NT2/D1 (cell line): ENCODE results near the gene SERPINA1.
"Not testable (repeated sequence)": the region's sequence is repeated elsewhere in the genome, so short reads cannot be mapped to it uniquely, and the experiment has no call there.

Experiments
- DNase-seq: peaks from one replicate; pipeline ENCODE4 v3.0.0-alpha.2; 2011; ENCODE audit warnings: low read depth, low spot score
- H3K27me3 ChIP-seq: 2 replicates; pipeline ENCODE4 v1.6.0; 2011; ENCODE audit warnings: mild to moderate bottlenecking; ENCODE audit not compliant: insufficient read length, insufficient read depth
- H3K36me3 ChIP-seq: 2 replicates; pipeline ENCODE4 v1.6.1; 2011; ENCODE audit warnings: mild to moderate bottlenecking, low read length, mixed read lengths; ENCODE audit not compliant: insufficient read depth, insufficient read length
- H3K4me1 ChIP-seq: 2 replicates; pipeline ENCODE4 v1.5.1; 2011; ENCODE audit not compliant: insufficient read depth, insufficient read length
- H3K4me3 ChIP-seq: 2 replicates; pipeline ENCODE4 v1.5.1; 2011; ENCODE audit warnings: low read depth; ENCODE audit not compliant: insufficient read length
- H3K9ac ChIP-seq: 2 replicates; pipeline ENCODE4 v1.6.0; 2011; ENCODE audit warnings: low read depth; ENCODE audit not compliant: insufficient read length
- H3K9me3 ChIP-seq: 2 replicates; pipeline ENCODE4 v1.5.1; 2011; ENCODE audit warnings: mild to moderate bottlenecking, low read length; ENCODE audit not compliant: insufficient read depth
- SUZ12 ChIP-seq: IDR thresholded peaks from 2 replicates; pipeline ENCODE4 v1.6.1; 2011; ENCODE audit not compliant: insufficient read length, insufficient read depth; ENCODE audit errors: extremely low read depth
- YY1 ChIP-seq: IDR thresholded peaks from 2 replicates; pipeline ENCODE4 v1.6.1; 2011; ENCODE audit not compliant: insufficient read length, insufficient read depth
- ZNF274 ChIP-seq: IDR thresholded peaks from 2 replicates; pipeline ENCODE4 v1.6.1; 2011; ENCODE audit warnings: mild to moderate bottlenecking, low read depth, low read length

The SERPINA1 gene

DNA sequence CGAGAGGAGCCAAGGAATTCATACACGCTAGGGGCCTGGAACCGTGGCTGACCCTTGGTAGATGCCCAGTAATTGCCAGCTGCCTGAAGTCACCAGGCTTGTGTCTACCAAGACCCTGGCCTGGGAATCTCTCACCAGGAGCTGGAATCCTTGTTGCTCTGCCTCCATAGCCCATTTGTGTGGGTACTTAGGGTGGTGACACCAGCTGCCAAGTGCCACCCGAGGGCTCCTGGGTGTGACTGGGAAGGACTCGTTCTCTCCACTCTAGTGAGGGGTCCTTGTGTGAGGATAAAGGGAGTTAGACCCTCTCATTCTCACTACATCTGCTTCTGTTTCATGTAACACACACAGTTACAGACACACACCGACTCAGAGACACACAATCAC, 17.9 kb downstream of the SERPINA1 start:
- TF ChIP-seq SUZ12 (no peak), ZNF274 (no peak), YY1 (no peak)
- DNase-seq, result no peak
- Histone ChIP-seq H3K27me3 (no peaks in the 10 kb centered on the region), H3K9me3 (no peaks in the 10 kb centered on the region), H3K4me3 (no peak overlapping the region), H3K9ac (no peak overlapping the region), H3K4me1 (peaks cover 4% of the 10 kb centered on the region), H3K36me3 (no peaks in the 10 kb centered on the region)

DNA sequence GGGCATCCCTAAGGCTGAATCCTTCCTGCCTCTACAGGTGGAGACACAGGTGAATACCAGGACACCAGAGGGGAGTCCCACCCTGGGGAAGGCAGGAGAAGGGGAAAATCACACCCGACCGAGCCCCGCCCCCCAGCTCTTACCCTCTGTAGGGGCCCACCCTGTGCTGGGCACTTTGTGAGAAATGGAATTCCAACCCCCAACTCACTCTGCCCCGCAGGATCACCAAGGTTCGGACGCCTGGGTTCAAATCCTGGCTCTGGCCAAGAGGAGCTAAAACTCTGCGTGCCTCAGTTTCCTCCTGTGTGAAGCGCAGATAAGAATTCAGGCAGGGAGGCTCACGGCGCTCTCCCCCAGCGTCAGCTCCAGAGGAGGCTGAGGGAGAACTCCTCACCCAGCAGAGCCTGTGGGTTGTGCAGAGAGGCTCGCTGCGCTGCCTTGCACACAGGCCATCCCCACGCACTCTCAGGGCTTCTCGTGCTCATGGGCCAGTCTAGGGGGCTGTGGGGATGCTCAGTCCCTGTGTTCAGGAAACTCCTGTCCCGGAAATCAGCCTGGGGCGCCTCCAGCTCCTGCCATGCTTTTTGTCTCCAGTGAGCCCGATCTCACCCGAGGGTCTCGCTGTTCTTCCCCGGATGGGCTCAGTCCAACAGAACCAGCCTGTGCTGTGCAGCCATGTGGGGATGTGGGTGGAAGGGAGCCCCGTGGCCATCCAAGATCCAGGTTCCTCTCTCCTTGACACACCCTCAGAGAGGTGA, 18.5 kb downstream of the SERPINA1 start:
- H3K9ac ChIP-seq, H3K27me3 ChIP-seq, H3K4me1 ChIP-seq, H3K4me3 ChIP-seq, H3K36me3 ChIP-seq, DNase-seq, H3K9me3 ChIP-seq: not testable (repeated sequence)

DNA sequence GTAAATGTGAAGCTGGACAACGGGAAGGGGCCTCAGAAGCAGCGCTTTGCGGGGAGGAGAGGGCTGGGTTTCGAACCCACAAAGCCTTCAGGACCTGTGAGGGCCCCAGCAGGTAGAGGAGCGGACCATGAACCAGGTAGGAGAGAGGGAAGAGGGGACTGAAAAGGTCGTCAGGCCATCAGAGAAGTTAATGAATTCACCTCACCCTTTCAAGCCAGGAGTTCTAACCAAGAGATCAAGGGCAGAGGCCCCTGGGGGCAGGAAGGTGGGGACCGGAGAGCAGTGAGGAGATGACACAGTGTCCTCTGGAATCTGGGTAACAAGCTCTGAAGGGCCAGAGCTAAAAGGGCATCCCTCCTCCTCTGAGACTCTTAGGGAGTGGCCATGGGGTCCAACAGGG, 19.4 kb downstream of the SERPINA1 start:
- Histone ChIP-seq H3K9ac (no peak overlapping the region), H3K4me1 (peaks cover 6% of the 10 kb centered on the region), H3K4me3 (no peak overlapping the region), H3K27me3 (no peaks in the 10 kb centered on the region), H3K9me3 (no peaks in the 10 kb centered on the region), H3K36me3 (no peaks in the 10 kb centered on the region)
- DNase-seq, result no peak
- no peak for TF ChIP-seq SUZ12
- TF ChIP-seq ZNF274, result no peak
- no peak for TF ChIP-seq YY1

DNA sequence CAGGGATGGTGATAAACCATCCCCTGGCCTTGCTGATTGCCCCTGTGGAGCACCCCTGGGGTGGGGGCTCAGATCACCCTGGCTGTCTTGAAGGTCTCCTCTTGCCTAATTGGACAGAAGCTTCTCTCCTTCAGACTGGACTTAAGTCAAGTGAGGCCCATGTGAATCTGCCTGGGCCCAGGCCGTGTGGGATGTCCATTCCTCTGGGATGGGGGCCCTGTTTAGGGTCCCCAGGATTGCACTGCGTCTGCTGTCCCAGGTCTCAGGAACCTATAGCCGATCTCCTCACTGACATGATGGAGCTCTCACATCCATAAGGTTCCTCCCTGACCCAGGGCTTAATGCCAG, 20.2 kb downstream of the SERPINA1 start:
- Histone ChIP-seq H3K4me1 (peaks cover 7% of the 10 kb centered on the region), H3K9ac (no peak overlapping the region), H3K4me3 (no peak overlapping the region), H3K9me3 (no peaks in the 10 kb centered on the region), H3K36me3 (no peaks in the 10 kb centered on the region), H3K27me3 (no peaks in the 10 kb centered on the region)
- TF ChIP-seq ZNF274 (no peak), YY1 (no peak), SUZ12 (no peak)
- DNase-seq, result no peak

DNA sequence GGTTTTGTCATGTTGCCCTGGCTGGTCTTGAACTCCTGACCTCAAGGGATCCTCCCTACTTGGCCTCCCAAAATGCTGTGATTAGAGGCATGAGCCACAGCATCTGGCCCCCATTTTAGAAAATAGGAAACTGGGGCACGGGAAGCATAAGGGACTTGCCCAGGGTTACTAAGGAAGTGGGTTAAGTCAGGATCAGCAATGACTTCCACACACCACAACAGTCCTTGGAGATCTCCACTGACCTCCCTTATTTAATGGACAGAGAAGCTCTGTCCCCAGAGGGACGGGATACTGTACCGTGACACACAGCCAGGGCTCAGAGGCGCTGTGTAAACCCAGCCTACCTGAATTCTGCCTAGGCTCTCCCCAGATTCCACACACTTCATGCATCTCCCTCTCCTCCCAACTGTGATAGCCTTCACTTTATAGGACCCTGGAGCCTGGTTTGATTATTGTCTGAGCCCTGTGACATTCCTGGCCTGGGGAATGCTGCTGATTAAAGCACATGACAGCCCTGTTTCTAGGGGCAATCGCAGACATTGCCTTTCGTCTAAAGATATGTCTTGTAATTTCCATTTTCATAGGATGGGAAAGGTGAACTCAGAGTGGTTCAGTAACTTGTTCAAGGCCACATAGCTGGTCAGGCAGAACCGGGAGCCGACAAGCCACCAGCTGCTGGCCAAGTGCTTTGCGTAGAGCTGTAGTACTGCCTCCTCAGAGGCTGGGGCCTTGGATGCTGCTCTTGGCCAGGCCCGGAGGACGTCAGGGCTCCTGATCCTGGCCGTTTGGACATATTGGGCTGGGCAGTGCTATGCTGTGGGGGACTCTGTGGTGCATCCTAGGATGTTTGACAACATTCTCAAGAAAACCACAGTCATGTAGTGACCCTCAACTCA, 20.8 kb downstream of the SERPINA1 start:
- H3K9me3 ChIP-seq, result no peaks in the 10 kb centered on the region
- peaks cover 10% of the 10 kb centered on the region for H3K4me1 ChIP-seq
- no peak overlapping the region for H3K4me3 ChIP-seq
- no peak for DNase-seq
- no peaks in the 10 kb centered on the region for H3K27me3 ChIP-seq
- H3K36me3 ChIP-seq, result no peaks in the 10 kb centered on the region
- no peak overlapping the region for H3K9ac ChIP-seq
- TF ChIP-seq ZNF274 (no peak), YY1 (no peak), SUZ12 (no peak)

DNA sequence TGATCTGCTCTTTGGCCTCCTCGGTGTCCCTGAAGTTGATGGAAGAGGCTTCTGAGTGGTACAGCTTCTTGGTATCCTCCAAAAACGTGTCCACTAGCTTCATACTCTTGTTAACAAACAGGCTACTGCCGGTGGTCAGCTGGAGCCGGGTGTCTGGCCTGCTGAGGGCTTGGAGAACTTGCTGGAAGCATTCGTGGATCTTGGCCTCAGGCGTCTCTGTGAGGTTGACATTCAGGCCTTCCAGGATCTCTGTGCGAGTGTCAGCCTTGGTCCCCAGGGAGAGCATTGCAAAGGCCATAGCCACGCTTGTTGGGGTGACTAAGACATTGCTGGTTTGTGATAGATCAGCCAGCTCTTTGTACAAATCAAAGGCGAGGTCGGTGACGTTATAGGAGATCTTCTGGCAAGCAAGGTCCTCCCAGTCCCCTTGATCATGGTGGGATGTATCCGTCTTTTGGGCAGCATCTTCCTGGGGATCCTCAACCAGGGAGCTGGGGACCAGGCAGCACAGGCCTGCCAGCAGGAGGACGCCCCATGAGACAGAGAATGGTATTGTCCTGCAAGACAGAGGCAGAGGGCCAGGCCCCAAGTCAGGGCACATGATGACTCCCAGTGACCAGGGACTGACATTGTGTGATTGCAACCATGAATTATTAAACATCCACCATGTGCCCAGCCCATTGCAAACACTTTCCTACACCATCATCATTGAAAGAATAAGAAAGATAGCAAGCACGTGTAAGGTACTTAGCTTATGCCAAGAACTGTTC, 22.1 kb downstream of the SERPINA1 start, which contains the start of gene SERPINA2:
Gene SERPINA2, minus strand, starts transcription at position 553 of the 770 bp plus-strand sequence.
- Histone ChIP-seq H3K4me3 (no peak within 1 kb of the TSS), H3K9ac (no peak within 1 kb of the TSS), H3K4me1 (peaks cover 10% of the 10 kb centered on the region), H3K36me3 (no peaks in the 10 kb centered on the region), H3K27me3 (no peaks in the 10 kb centered on the region), H3K9me3 (no peaks in the 10 kb centered on the region)
- no peak for DNase-seq
- no peak for TF ChIP-seq YY1
- TF ChIP-seq ZNF274, result no peak
- TF ChIP-seq SUZ12, result no peak

DNA sequence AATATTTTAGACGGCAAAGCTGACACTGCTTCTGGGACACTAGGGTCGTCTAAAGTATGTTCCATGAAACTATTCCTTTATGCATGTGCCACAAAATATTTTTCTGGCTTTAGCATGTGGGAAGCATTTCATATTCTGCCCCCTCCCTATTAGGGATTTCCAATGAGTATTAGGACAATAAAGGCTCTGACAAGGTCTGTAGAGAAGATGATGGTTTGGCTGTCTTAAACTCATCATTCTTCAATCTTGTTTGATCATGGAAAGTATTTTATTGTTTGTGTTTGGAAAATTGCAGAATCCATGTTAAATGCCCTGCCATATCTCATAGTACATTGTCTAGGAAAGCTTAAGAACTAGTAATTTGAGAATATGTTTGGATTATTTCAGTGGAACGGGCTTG, 22.8 kb downstream of the SERPINA1 start:
- no peak overlapping the region for H3K9ac ChIP-seq
- no peak for DNase-seq
- H3K4me1 ChIP-seq, result peaks cover 10% of the 10 kb centered on the region
- TF ChIP-seq YY1 (no peak), SUZ12 (no peak), ZNF274 (no peak)
- H3K4me3 ChIP-seq, result no peak overlapping the region
- no peaks in the 10 kb centered on the region for H3K36me3 ChIP-seq
- no peaks in the 10 kb centered on the region for H3K9me3 ChIP-seq
- H3K27me3 ChIP-seq, result no peaks in the 10 kb centered on the region
